AG10803 (cell line): Measurements from ENCODE around the gene NEDD4.
"Not testable (repeated sequence)": the region's sequence is repeated elsewhere in the genome, so short reads cannot be mapped to it uniquely, and the experiment has no call there.

Source experiments
- DNase-seq: peaks from one replicate; pipeline ENCODE4 v3.0.0; 2010; ENCODE audit warnings: low read depth
- H3K4me3 ChIP-seq: 2 replicates; pipeline ENCODE4 v1.5.1; 2011; ENCODE audit warnings: mild to moderate bottlenecking, low read length, control low read depth
- TF ChIP-seq, protein P1 (sequence below): conservative IDR thresholded peaks from 2 replicates; pipeline ENCODE4 v1.5.1; 2011; ENCODE audit warnings: mild to moderate bottlenecking, low read length, control low read depth, inconsistent platforms

Gene NEDD4

DNA sequence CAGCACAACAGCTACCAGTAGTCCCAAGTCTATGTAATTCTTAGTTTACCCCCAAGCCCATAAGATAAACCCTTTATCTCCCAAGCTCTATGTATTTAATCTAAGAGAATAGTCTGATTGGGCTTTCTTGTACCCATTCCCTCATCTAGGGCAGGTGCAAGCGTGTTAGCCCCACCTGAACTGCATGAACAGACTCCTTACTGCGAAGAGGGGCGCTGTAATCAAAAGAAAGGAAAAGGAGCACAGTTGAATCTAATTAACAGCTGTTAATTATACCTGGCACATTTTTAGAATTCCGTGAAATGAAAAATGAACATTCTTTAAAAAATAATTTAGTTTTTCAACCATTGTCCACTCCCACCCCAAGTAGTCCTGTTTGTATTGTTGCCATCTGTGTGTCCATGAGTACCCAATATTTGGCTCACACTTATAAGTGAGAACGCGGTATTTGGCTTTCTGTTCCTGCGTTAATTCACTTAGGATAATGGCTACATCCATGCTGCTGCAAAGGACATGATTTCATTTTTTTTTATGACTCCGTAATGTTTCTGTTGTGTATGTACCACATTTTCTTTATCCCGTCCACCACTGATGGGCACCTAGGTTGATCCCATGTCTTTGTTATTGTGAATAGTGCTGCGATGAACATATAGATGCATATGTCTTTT lies 26.5 kb upstream of the NEDD4 start:
- no peak for DNase-seq
- TF ChIP-seq, protein P1, sequence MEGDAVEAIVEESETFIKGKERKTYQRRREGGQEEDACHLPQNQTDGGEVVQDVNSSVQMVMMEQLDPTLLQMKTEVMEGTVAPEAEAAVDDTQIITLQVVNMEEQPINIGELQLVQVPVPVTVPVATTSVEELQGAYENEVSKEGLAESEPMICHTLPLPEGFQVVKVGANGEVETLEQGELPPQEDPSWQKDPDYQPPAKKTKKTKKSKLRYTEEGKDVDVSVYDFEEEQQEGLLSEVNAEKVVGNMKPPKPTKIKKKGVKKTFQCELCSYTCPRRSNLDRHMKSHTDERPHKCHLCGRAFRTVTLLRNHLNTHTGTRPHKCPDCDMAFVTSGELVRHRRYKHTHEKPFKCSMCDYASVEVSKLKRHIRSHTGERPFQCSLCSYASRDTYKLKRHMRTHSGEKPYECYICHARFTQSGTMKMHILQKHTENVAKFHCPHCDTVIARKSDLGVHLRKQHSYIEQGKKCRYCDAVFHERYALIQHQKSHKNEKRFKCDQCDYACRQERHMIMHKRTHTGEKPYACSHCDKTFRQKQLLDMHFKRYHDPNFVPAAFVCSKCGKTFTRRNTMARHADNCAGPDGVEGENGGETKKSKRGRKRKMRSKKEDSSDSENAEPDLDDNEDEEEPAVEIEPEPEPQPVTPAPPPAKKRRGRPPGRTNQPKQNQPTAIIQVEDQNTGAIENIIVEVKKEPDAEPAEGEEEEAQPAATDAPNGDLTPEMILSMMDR, result no peak
- no peak overlapping the region for H3K4me3 ChIP-seq

DNA sequence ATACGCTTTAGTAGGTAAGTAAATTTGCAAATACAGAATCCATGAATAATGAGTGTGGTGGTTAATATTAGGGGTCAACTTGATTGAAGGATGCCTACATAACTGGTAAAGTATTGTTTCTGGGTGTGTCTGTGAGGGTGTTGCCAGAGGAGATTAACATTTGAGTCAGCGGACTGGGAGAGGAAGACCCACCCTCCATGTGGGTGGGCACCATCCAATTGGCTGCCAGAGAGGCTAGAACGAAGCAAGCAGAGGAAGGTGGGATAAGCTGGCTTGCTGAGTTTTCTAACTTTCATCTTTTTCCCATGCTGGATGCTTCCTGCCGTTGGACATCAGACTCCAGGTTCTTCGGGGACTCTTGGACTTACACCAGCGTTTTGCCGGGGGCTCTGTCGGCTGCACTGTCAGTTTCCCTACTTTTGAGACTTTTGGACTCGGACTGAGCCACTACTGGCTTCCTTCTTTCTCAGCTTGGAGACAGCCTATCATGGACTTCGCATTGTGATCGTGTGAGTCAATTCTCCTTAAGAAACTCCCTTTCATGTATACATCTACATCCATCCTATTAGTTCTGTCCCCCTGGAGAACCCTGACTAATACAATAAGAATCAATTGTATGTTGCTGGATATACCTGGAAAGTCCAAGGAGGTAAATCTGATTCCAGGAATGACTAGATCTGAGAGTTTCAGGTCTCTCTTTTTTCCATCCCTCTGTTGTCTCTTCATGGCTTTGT lies 25.8 kb upstream of the NEDD4 start:
- TF ChIP-seq, protein P1, result no peak
- no peak overlapping the region for H3K4me3 ChIP-seq
- no peak for DNase-seq

DNA sequence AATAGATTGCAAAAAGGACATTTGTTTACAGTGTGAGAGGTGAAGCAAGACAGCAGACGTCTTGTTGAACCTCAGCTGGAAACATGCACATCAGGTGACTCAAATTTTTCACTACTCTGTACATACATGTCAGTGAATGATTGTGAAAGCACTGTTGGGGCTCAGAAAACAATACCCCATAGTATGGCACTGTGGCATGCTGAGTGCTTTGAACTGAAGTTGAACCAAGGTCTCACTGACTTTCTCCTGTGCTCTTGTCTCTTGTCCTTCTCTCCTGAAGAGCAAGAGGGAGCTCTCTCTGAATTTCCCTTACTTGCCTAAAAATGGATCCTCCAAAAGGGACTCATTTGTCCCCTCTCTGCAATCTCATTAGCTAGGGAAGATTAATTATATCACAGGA lies 24.5 kb upstream of the NEDD4 start:
- DNase-seq, result no peak
- TF ChIP-seq, protein P1, result peak; percentile 10; the same call in 1 of the 2 replicates
- no peak overlapping the region for H3K4me3 ChIP-seq

DNA sequence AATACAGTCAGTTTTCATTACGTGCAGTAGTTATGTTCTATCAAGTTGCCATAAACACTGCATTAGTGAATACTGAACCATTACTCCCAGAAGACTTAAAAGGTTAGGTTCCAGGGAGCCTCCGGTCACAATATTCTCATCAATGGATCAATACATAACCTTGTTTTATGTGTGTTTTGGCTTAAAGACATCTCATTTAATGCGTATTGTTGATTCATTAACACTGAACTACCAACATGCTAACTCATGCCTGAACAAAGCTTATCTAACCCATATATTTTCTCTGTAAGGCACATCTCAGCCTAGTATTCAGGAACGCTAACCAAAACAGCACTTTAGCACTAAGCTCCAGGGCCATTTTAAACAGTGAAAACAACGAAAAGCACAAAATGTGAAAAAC lies 24.1 kb upstream of the NEDD4 start:
- TF ChIP-seq, protein P1, result no peak
- DNase-seq, result no peak
- no peak overlapping the region for H3K4me3 ChIP-seq

DNA sequence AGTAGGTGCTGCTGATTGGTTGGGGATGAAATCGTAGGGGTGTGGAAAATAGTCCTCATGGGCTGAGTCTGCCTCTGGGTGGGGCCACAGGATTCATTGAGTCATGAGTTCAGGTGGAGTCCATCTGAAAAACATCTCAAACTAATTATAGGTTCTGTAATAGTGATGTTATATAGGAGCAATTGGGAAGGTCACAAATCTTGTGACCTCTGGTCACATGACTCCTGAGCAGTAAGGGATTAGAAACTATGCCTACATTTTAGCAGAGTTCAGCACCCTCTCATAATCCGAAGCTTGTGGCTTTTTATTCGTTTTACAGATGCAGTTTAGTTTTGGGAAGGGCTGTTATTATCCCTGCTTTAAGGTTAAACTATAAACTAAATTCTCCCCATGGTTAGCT lies 22.9 kb upstream of the NEDD4 start:
- no peak for DNase-seq
- no peak overlapping the region for H3K4me3 ChIP-seq
- TF ChIP-seq, protein P1, result no peak

DNA sequence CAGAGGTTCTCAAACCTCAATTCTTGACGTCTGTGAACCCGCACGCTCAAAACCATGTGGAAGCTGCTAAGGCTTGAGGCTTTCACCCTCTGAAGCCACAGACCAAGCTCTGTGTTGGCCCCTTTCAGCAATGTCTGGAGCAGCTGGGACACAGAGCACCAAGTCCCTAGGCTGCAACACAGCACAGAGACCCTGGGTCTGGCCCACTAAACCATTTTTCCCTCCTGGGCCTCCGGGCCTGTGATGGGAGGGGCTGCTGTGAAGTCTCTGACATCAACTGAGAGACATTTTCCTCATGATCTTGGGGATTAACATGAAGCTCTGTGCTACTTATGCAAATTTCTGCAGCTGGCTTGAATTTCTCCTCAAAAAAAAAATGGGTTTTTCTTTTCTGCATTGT lies 21.3 kb upstream of the NEDD4 start:
- no peak overlapping the region for H3K4me3 ChIP-seq
- DNase-seq, result no peak
- TF ChIP-seq, protein P1, result no peak

DNA sequence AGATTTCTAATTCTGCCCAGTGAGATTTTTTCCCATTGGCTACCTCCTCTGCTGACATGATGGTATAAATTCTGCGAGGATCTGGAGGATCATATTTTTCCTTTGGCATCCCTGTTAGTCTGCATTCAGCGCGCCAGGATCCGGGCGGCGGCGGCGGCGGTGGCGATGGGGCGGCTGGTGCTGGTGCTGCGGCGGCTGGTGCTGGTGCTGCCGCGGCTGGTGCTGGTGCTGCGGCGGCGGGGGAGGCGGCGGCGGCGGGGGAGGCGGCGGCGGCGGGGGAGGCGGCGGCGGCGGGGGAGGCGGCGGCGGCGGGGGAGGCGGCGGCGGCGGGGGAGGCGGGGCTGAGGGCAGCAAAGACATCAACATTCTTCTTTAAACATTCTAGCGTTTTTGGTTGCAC lies 13.6 kb upstream of the NEDD4 start:
- not testable (repeated sequence) for DNase-seq
- peak overlapping the region; percentile 49 for H3K4me3 ChIP-seq

DNA sequence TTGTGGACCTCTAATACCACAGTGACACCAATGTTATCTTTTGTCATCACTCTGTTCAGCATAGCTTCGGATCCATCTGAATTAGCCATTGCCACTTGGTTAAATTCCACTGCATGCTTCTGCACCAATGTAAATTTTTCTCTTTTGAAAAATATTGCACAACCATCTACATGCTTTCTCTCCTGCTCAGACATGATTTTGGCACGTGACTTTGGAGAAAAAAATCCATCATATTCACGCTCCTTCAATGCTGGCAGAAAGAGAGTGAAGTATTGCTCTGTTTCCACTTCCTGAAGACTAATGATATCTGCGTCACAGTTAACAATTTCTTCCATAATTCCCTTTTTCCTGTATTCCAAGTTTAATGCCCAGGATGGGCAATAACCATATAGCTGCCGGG lies 13.0 kb upstream of the NEDD4 start:
- H3K4me3 ChIP-seq, result peak overlapping the region; percentile 49

DNA sequence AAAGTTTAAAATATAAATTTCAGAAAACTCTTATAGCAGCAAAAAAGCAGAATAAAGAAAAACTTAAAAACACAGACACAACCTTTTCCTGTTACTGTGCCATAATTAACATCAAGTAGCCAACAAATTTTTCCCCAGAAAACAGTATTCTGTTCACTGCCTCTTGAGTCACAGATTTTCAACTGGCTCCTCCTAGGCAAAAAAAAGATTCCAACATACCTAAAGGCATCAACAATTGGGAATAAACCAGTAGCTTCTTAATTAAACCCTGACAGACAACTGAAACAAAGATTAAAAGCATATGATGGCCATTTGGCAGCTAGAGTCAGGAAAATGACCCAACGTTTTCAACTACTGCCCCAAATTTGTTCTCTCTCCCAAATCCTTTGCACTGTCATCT lies 10.9 kb upstream of the NEDD4 start:
- not testable (repeated sequence) for H3K4me3 ChIP-seq, DNase-seq

More for the DNA sequence above, 13.0 kb upstream of the NEDD4 start:
- peak; percentile 53 for DNase-seq

DNA sequence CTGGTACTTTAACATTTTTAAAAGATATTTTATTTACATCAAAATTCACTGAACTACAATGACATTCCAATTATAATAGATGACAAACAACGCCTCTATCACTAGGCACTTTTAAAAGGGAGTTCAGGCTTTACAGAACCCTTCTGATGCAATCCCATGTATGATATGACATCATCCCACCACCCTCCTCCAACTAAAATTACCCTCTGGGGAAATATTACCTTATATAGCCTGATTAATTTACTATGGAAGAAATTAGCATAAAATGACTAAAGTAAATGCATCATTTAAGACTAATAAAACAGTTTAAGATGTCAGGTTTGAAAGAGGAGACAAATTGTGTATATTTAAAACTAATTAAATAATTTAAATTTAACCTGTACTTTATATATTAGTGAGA lies 10.4 kb upstream of the NEDD4 start:
- not testable (repeated sequence) for H3K4me3 ChIP-seq, DNase-seq

DNA sequence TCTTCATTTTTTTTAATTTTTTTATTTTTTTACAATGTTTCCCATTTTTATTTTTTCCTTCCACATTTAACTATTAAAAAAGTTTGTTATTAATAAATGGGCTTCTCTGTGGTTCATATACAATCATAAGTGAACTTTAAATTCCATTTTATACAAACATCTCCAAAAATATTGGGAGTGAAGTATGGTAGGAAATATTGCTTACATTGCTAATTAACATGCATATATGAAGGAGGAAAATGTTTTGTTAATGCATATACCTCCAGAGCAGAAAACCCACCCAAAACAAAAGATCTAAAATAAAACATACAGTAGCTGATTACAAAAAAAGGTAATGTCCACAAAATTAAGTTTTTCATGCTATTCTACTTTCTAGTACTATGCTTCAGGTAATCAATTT lies 9.9 kb upstream of the NEDD4 start:
- not testable (repeated sequence) for H3K4me3 ChIP-seq, DNase-seq
